Measurements from ENCODE around the gene SLC24A3.
A peak's percentile ranks its signal among the peaks of the same experiment; 100 is the strongest.

SLC24A3 gene

GRCh38 chr20:19272976-19273654 lies 60.7 kb downstream of the SLC24A3 start:
- DNase-seq = no peak

- no peak for DNase-seq
These were observed 61.6 kb downstream of the SLC24A3 start for GRCh38 chr20:19274001-19274400.

GRCh38 chr20:19274412-19275015 lies 62.1 kb downstream of the SLC24A3 start:
- DNase-seq = no peak

GRCh38 chr20:19275038-19275629 lies 62.7 kb downstream of the SLC24A3 start:
- DNase-seq = no peak

GRCh38 chr20:19275630-19276071 lies 63.2 kb downstream of the SLC24A3 start:
- DNase-seq = peak in 12 of 14 donors; percentile 6 to 55 (median 29)

- DNase-seq = no peak
These were observed 64.9 kb downstream of the SLC24A3 start for GRCh38 chr20:19277381-19277780.

GRCh38 chr20:19283490-19284025 lies 71.1 kb downstream of the SLC24A3 start:
- DNase-seq = no peak

GRCh38 chr20:19284400-19285178 lies 72.1 kb downstream of the SLC24A3 start:
- no peak for DNase-seq

GRCh38 chr20:19285436-19285835 lies 73.0 kb downstream of the SLC24A3 start:
- no peak for DNase-seq

- DNase-seq = no peak
These were observed 75.6 kb downstream of the SLC24A3 start for GRCh38 chr20:19288061-19288460.

GRCh38 chr20:19288636-19289035 lies 76.2 kb downstream of the SLC24A3 start:
- DNase-seq = no peak

GRCh38 chr20:19289451-19289850 lies 77.0 kb downstream of the SLC24A3 start:
- no peak for DNase-seq

- DNase-seq = no peak
These were observed 78.8 kb downstream of the SLC24A3 start for GRCh38 chr20:19291024-19291817.

- no peak for DNase-seq
These were observed 79.3 kb downstream of the SLC24A3 start for GRCh38 chr20:19291818-19292132.

GRCh38 chr20:19292254-19292653 lies 79.8 kb downstream of the SLC24A3 start:
- DNase-seq = no peak

- DNase-seq = no peak
These were observed 82.6 kb downstream of the SLC24A3 start for GRCh38 chr20:19295076-19295475.

- DNase-seq = no peak
These were observed 86.2 kb downstream of the SLC24A3 start for GRCh38 chr20:19298652-19299051.

GRCh38 chr20:19300395-19300794 lies 88.0 kb downstream of the SLC24A3 start:
- DNase-seq = no peak

- DNase-seq = no peak
These were observed 88.7 kb downstream of the SLC24A3 start for GRCh38 chr20:19301142-19301541.

GRCh38 chr20:19301843-19302242 lies 89.4 kb downstream of the SLC24A3 start:
- no peak for DNase-seq

GRCh38 chr20:19302714-19303113 lies 90.3 kb downstream of the SLC24A3 start:
- DNase-seq = no peak

GRCh38 chr20:19304389-19304788 lies 91.9 kb downstream of the SLC24A3 start:
- no peak for DNase-seq
